ENCODE measurements around the gene ASIC4.

Gene ASIC4

DNA sequence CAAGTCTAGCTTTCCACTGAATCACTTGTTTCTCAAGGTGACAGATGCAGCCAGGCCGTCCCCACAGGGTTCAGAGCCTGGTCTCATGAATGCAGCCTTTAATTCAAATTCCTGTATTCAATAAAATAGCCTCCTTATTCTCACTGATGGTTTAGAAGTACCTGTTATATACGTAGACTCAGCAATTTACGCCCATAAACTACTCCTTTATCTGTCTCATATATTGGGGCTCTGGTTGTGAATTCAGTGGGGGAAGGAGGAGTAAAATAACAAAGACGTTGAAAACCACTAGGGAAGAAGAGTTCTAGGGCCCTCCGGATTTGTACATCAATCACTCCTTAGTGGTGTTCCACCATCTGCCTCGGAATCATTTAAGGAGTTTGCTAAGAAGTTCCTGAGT lies 55.4 kb downstream of the ASIC4 start:
- DNase-seq (ENCODE audit: low read depth in 2 of 2) = no peak

GRCh38 chr2:219570194-219570923 lies 56.1 kb downstream of the ASIC4 start:
- no peak for DNase-seq (ENCODE audit: low read depth in 2 of 2)

DNA sequence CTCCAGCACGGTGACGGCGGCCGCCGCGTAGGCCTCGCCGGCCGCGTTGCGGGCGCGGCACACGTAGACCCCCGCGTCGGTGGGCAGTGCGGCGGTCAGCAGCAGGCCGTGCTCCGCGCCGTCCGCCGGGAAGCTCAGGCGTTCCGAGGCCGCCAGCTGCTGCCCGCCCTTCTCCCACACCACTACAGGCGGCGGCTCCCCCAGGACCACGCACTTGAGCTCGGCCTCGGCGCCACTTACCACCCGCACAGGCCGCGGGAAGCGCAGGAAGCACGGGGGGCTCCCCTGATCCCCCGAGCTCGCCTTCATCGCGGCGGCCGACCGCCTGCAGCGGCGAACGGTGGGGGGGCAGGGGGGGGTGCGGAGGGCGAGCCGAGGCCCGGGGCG lies 56.6 kb downstream of the ASIC4 start:
- DNase-seq (ENCODE audit: low read depth in 2 of 2) = no peak

- DNase-seq (ENCODE audit: low read depth in 2 of 2) = no peak
Measured at GRCh38 chr2:219571311-219572236, 57.3 kb downstream of the ASIC4 start, which contains the start of gene OBSL1. Gene OBSL1 (minus strand): TSS chr2:219571539. CDS start chr2:219571232, 307 bp downstream.

GRCh38 chr2:219572237-219573001 lies 58.1 kb downstream of the ASIC4 start, which contains the start of gene INHA:
Gene INHA (plus strand): TSS chr2:219572310. CDS start chr2:219572375, 65 bp downstream.
- DNase-seq (ENCODE audit: low read depth in 2 of 2) = no peak

DNA sequence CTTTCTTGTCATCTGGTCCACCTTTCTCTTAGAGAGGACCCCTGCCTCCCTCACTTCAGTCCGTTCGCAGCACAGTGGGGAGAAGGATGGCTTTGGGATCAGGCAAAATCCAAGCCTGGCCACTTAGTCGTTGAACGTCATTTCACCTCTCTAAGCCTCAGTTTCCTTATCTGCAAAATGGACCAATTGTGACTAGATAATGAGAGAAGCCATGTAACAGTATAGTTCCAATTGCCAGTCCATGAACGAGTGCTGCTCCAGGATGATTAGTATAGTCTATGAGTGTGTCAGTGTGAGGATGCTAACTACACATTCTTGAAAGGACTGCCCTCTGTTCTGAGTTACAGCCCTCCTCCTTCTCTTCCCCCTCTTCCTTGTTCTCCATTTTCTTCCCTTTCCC lies 58.9 kb downstream of the ASIC4 start:
- DNase-seq (ENCODE audit: low read depth in 2 of 2) = no peak

DNA sequence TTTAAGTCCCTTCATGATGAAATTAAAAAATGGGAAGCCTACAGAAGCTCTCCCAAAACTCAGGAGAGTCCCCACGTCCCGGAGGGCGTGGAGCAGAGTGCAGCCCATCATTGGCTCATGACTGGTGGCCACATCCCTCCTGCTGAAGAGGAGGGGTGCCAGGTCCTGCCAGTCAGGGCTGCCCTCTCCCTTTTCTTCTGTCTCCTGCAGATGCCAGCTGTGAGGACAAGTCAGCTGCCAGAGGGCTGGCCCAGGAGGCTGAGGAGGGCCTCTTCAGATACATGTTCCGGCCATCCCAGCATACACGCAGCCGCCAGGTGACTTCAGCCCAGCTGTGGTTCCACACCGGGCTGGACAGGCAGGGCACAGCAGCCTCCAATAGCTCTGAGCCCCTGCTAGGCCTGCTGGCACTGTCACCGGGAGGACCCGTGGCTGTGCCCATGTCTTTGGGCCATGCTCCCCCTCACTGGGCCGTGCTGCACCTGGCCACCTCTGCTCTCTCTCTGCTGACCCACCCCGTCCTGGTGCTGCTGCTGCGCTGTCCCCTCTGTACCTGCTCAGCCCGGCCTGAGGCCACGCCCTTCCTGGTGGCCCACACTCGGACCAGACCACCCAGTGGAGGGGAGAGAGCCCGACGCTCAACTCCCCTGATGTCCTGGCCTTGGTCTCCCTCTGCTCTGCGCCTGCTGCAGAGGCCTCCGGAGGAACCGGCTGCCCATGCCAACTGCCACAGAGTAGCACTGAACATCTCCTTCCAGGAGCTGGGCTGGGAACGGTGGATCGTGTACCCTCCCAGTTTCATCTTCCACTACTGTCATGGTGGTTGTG lies 60.4 kb downstream of the ASIC4 start:
- no peak for DNase-seq (ENCODE audit: low read depth in 2 of 2)

- no peak for DNase-seq (ENCODE audit: low read depth in 2 of 2)
Measured at GRCh38 chr2:219575566-219576504, 61.6 kb downstream of the ASIC4 start.

GRCh38 chr2:219576505-219577388 lies 62.5 kb downstream of the ASIC4 start:
- no peak for DNase-seq (ENCODE audit: low read depth in 2 of 2)

- DNase-seq (ENCODE audit: low read depth in 2 of 2) = no peak
Measured at GRCh38 chr2:219578811-219579613, 64.7 kb downstream of the ASIC4 start.

DNA sequence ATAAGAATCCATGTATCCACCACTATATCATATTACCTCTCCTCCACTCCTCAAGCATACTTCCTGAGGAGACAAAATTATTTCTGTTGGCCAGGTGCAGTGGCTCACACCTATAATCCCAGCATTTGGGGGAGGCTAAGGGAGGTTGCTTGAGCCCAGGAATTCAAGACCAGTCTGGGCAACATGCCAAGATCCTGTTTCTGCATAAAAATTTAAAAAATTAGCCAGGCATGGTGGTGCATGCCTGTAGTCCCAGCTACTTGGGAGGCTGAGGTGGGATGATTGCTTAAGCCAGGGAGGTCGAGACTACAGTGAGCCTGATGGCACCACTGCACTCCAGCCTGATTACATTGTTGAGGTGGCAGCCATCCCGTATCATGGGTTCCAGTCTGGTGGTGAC lies 67.1 kb downstream of the ASIC4 start:
- no peak for DNase-seq (ENCODE audit: low read depth in 2 of 2)

All from stimulated activated CD8-positive, alpha-beta memory T cell treated with anti-CD3 and anti-CD28 coated beads, Interleukin-2, amount 100 ng/mL, for 1 hour (primary cell).